ENCODE results near the gene FHL2. TPM values are rescaled to one million over a fixed set of nuclear protein-coding genes. Genes with fewer than 3 reads are reported as not detected.

FHL2 gene
- total and polyA plus RNA-seq, 7 donors, result 24.7 to 114 (median 35.4) TPM

- no peak for DNase-seq
- H3K36me3 ChIP-seq (ENCODE audit: insufficient read depth in 1 of 2, low read depth in 1 of 2), result no peaks in the 10 kb centered on the region
- intact Hi-C loops (cut with DNase I), result loop anchor here in 1 of 2 donors (10.0 kb wide), 1 partner anchor 63 kb away; no protein-coding TSS in a partner anchor
- peaks cover 14% of the 10 kb centered on the region for H3K4me1 ChIP-seq
- 29 to 40% (median 34%) methylated on average over 2 of the region's 2 CpGs for WGBS, 3 donors
- peak in 1 of 4 donors; percentile 4 for ATAC-seq
- TF ChIP-seq CTCF (IDR thresholded peaks at IDR 0.05), result no peak
- peak overlapping the region; percentile 66 for H3K27ac ChIP-seq
- no peaks in the 10 kb centered on the region for H3K9me3 ChIP-seq
- no peak overlapping the region for H3K4me3 ChIP-seq
- no peaks in the 10 kb centered on the region for H3K27me3 ChIP-seq (ENCODE audit: insufficient read depth in 3 of 3, low read length in 2 of 3)
Measured at GRCh38 chr2:105432044-105432399, 33.2 kb upstream of the FHL2 start.

GRCh38 chr2:105431367-105432043 is 32.7 kb upstream of the FHL2 start:
- ATAC-seq, result peak; percentile 84 to 97 (median 93)
- peak; percentile 71 to 85 for DNase-seq
- H3K4me1 ChIP-seq, result peaks cover 14% of the 10 kb centered on the region
- no peak overlapping the region for H3K4me3 ChIP-seq
- no peaks in the 10 kb centered on the region for H3K9me3 ChIP-seq
- H3K36me3 ChIP-seq (ENCODE audit: insufficient read depth in 1 of 2, low read depth in 1 of 2), result no peaks in the 10 kb centered on the region
- no peak for TF ChIP-seq CTCF (IDR thresholded peaks at IDR 0.05)
- H3K27me3 ChIP-seq (ENCODE audit: insufficient read depth in 3 of 3, low read length in 2 of 3), result no peaks in the 10 kb centered on the region
- intact Hi-C loops (cut with DNase I), result loop anchor here in 1 of 2 donors (10.0 kb wide), 1 partner anchor 63 kb away; no protein-coding TSS in a partner anchor
- H3K27ac ChIP-seq, result peak overlapping the region; percentile 66
- 4% methylated on average over 4 of the region's 4 CpGs for WGBS, 3 donors

GRCh38 chr2:105428387-105429018 is 29.7 kb upstream of the FHL2 start:
- no peak overlapping the region for H3K27ac ChIP-seq
- 87 to 93% (median 92%) methylated on average over 12 of the region's 12 CpGs for WGBS, 3 donors

GRCh38 chr2:105427485-105427884 is 28.6 kb upstream of the FHL2 start:
- no peak for DNase-seq

More at GRCh38 chr2:105428387-105429018, 29.7 kb upstream of the FHL2 start:
- H3K27me3 ChIP-seq (ENCODE audit: insufficient read depth in 3 of 3, low read length in 2 of 3), result no peaks in the 10 kb centered on the region
- DNase-seq, result no peak
- peaks cover 14% of the 10 kb centered on the region for H3K4me1 ChIP-seq
- H3K4me3 ChIP-seq, result no peak overlapping the region
- no peaks in the 10 kb centered on the region for H3K36me3 ChIP-seq (ENCODE audit: insufficient read depth in 1 of 2, low read depth in 1 of 2)
- ATAC-seq, result no peak
- H3K9me3 ChIP-seq, result no peaks in the 10 kb centered on the region
- no peak for TF ChIP-seq CTCF (IDR thresholded peaks at IDR 0.05)
- intact Hi-C loops (cut with DNase I), result no loop called here

More at GRCh38 chr2:105427485-105427884, 28.6 kb upstream of the FHL2 start:
- no peak for TF ChIP-seq CTCF (IDR thresholded peaks at IDR 0.05)
- 81 to 88% (median 87%) methylated on average over 4 of the region's 4 CpGs for WGBS, 3 donors
- Histone ChIP-seq H3K9me3 (no peaks in the 10 kb centered on the region), H3K27me3 (ENCODE audit: insufficient read depth in 3 of 3, low read length in 2 of 3) (no peaks in the 10 kb centered on the region), H3K27ac (no peak overlapping the region), H3K36me3 (ENCODE audit: insufficient read depth in 1 of 2, low read depth in 1 of 2) (no peaks in the 10 kb centered on the region), H3K4me3 (no peak overlapping the region), H3K4me1 (peaks cover 8% of the 10 kb centered on the region)
- intact Hi-C loops (cut with DNase I), result no loop called here
- ATAC-seq, result no peak
